ENCODE data around the gene ING3.

Gene ING3

DNA sequence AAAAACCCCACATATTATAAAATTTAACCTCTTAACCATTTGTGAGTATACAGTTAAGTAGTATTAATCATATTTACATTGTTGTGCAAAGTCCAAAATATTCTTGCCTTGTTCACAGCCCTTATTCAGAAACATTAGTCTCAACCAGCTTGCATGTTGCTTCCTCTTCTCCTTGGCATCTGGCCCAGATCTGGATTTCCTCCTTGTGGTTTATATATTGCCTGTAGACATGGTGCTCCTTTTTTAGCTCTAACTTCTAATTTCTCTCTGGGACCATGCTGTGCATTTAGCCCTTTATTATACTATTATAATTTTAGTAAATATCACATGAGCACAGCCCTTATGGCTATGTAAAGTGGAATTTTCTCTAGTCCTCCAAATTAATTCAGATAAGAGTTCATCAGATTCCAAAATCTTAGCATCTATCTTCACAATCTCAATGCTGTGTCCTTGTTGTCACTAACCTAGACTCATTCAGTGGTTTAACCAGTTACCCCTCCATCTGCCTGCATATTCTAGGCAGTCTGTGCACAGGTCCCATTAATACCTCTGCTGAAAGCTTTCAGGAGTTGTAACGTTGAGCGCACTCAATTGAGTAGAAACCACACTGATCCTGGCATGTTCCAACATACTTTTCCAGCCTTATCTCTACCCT is 45.9 kb downstream of the ING3 start:
- TF ChIP-seq, protein P1, sequence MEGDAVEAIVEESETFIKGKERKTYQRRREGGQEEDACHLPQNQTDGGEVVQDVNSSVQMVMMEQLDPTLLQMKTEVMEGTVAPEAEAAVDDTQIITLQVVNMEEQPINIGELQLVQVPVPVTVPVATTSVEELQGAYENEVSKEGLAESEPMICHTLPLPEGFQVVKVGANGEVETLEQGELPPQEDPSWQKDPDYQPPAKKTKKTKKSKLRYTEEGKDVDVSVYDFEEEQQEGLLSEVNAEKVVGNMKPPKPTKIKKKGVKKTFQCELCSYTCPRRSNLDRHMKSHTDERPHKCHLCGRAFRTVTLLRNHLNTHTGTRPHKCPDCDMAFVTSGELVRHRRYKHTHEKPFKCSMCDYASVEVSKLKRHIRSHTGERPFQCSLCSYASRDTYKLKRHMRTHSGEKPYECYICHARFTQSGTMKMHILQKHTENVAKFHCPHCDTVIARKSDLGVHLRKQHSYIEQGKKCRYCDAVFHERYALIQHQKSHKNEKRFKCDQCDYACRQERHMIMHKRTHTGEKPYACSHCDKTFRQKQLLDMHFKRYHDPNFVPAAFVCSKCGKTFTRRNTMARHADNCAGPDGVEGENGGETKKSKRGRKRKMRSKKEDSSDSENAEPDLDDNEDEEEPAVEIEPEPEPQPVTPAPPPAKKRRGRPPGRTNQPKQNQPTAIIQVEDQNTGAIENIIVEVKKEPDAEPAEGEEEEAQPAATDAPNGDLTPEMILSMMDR (IDR thresholded peaks at IDR 0.05): no peak

DNA sequence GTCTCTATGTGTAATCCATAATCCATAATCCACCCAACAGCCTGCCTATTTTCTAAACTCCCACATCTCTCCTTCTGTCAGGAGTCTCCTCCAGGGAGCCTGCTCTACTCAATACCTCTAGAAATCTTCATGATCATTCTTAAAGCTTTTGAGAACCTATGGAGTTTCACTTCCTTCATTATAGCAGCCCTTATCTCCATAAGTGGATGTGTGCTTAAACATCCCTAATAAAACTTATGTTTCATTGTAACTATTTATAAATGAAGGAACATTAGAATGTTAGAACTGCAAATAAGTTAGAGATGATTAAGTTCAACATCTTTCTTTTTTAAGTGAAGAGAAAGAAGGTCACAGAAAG is 46.4 kb downstream of the ING3 start:
- TF ChIP-seq, protein P1 (IDR thresholded peaks at IDR 0.05): no peak

DNA sequence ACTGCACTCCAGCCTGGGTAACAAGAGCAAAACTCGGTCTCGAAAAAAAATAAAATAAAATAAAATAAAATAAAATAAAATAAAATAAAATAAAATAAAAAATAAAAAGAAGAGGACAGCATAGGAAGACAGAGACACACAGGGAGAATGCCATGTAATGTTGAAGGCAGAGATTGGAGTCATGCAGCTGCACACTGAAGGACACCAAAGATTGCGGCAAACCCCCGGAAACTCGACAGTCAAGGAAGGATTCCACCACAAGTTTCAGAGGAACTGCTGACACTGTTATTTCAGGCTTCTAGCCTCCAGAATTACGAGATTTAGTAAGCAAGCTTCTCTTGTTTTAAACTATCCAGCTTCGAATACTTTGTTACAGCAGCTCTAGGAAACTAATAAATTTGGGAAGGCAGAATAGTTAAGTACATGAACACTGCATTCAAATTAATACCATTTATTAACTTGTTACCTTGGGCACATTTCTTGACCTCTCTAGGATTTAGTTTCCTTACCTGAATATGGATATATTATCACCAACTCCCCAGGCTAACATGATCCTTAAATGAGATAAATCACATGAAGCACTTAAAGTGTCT is 47.4 kb downstream of the ING3 start:
- TF ChIP-seq, protein P1 (IDR thresholded peaks at IDR 0.05): no peak

DNA sequence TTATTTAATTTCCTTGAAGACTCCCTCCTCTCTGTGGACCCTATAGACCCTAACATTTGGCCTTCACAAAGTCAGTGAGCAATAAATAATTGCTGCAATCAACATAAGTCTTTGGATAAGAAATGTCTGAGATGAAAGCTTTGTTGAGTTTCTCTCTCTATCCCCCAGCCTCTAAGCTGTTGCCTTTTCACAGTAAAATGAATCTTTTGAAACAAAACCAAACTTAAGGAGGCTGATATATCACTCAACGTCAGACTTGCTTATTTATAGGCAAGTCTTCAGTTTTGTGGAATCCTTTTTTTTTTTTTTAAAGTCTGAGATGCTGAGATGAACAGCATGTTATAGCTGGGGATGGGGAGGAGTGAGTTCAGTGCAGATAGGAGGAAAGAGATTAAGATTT is 47.9 kb downstream of the ING3 start:
- TF ChIP-seq, protein P1 (IDR thresholded peaks at IDR 0.05): no peak

DNA sequence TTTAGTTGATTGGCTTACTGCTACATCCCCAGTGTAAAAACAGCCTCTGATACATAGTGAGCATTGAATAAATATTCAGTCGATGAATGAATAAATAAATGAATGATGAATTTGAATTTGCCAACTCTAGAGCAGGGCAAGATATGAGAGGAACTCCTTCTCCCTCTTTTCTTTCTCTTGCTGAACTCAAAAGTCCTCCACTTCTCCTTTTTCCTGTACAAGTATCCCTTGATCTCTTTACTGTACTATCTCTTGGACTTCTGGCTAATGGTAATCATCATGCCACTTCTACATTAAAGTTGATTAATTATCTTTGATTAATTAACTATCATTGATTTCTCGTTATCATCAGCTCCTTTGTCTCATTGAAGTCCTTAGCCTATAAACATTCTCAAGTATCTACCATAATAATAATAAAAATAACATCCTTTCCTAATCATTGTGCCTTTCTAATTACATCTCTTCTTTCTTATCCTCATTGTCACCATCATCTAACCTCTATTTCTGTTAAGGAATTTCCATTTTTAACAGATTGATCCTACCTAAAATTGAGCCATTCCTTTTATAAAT is 48.5 kb downstream of the ING3 start:
- TF ChIP-seq, protein P1 (IDR thresholded peaks at IDR 0.05): no peak

DNA sequence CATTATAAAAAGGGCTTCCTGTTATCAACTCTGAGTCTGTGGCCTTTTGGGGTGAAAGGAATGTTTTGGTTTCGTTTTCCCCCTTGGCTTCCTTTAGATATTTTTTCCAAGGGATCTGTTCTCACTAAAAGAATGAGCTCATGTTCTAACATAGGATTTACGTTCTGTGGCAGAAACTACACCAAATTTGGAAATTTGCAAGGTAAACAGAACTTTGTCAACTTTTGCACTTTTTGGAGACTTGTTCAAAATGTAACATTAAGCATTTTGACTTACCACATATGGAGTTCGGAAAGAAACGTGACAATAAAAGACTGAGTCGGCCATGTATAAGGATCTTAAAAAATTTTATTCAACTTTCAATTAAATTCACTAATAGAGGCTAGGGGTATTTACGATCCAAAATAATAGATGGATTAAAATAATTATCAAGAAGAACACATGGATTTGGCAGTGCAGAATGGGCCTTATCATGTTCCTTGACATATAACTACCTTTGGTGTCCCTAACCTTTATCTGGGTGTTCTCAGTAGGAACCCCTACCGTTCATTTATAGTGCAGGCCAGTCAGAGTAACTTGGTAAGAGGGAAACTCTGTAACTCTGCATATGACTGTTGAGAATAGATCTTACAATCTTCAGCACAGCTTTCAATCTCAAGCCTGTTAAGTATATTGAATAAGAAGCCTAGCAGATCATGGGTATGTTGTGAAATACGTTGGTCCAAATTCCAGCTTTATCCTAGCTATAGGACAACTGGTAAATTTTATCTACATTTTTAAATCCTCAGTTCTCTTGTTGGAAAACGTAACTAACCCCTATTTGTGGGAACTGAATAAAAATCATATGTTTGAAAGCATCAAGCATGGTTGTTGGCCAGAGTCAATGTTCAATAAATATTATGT is 49.8 kb downstream of the ING3 start:
- TF ChIP-seq, protein P1 (IDR thresholded peaks at IDR 0.05): no peak

DNA sequence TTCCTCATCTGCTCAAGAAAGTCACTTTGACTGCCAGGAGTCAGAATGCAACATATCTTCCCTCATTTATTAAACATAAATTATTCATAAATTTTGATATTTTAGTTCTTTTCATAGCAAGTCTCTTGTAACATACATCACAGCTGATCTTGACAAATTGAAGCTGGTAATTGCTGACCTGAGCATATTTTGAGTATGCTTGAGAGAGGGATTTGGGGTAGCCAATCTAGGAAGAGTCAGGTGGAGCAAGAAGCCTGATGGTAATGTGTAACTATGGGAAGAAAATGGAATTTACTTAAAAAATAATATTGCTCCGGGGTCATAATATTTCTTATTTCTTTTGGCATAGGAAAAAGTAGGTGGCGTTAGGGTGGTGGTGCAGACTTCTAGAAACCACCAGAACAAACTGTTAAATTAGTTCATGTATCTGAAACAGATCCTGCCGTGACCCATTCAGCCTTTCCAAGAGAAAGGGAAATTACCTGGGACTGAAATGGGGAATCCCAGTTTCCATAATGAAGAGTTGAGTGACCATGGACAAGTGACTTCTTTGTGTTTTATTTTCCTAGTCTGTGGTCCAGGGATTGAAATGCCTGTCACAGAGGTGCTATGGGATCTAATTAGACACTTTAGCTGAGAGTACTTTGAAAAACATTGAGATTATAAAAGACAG is 50.8 kb downstream of the ING3 start:
- TF ChIP-seq, protein P1 (IDR thresholded peaks at IDR 0.05): no peak

Data from LNCAP (cell line).